DMS114 treated with DMSO at 0.1 percent for 48 hours (cell line): ENCODE measurements around the gene NUDT4.
"Not testable (repeated sequence)": the region's sequence is repeated elsewhere in the genome, so short reads cannot be mapped to it uniquely, and the experiment has no call there.

Source experiments
- DNase-seq: peaks from one replicate; lab custom pipeline; 2025; ENCODE audit not compliant: unreplicated experiment; lab: John Stamatoyannopoulos, UW

NUDT4 gene

DNA sequence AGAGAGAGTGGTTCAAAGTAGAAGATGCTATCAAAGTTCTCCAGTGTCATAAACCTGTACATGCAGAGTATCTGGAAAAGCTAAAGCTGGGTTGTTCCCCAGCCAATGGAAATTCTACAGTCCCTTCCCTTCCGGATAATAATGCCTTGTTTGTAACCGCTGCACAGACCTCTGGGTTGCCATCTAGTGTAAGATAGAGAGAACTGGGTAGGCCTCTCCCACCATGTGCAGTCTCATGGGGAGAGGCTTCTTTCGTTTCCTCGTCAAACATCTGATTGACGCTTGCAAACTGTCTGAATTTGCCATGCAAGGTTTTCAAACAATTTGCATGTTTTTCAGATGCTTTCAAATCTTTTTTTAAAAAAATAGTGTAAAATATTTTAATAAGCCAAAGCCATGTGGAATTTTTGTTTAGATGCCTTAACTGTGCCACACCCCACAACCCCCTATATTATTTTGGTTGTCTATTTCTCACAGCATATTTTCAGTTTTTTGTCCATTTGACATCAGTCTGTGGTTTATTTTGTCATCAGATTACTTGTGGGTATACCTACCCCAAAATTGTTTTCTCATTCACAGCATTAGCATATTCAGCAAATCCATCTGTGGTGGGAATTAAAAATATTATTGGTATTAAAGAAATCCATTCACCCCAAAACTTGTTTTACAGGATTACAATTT, 21.6 kb downstream of the NUDT4 start:
- not testable (repeated sequence) for DNase-seq

- no peak for DNase-seq
Measured at GRCh38 chr12:93402333-93403311, 24.9 kb downstream of the NUDT4 start.

- DNase-seq: no peak
Measured at GRCh38 chr12:93403988-93404803, 26.5 kb downstream of the NUDT4 start.

- no peak for DNase-seq
Measured at GRCh38 chr12:93404961-93405849, 27.5 kb downstream of the NUDT4 start.

GRCh38 chr12:93407054-93407962, 29.6 kb downstream of the NUDT4 start:
- no peak for DNase-seq

GRCh38 chr12:93407963-93408283, 30.2 kb downstream of the NUDT4 start:
- no peak for DNase-seq

DNA sequence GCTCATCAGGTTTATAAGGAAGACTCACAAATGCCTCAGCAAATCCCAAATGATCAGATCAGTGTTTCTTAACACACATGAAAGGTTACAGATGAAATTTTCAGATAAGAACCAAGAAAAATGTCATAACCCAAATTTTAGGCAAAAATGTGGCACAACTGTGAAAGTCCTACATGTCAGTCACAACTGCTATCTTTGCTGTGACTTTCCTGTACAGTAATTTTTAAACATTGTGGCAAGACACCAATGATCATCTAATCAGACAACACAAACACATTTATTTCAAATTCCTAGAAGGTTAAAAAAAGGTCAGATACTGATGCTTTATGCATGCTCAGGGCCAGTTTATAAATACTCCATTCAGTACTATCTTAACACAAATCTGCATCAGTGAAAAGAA, 31.1 kb downstream of the NUDT4 start:
- no peak for DNase-seq

- not testable (repeated sequence) for DNase-seq
Measured at GRCh38 chr12:93409343-93410187, 31.8 kb downstream of the NUDT4 start.

GRCh38 chr12:93411060-93411459, 33.3 kb downstream of the NUDT4 start:
- DNase-seq: not testable (repeated sequence)

DNA sequence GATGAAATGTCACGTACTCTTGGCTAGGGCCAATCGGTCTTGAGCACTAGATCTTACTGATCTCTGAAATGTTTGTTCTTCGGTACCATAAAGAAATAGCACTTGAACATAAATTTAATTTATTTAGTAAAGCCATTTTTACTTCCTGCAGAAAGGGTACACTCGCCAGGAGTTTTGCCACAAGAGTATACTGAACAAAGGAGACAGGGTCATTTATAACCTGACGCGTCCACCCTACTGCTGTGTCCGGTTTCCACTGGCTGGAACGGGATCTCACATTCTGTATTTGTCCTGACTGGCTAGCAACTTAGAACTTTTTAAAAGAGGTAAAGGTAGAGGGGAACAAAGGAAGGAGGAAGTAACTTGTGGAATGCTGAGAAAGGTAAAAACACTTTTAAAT, 34.7 kb downstream of the NUDT4 start:
- DNase-seq: not testable (repeated sequence)

- DNase-seq: no peak
Measured at GRCh38 chr12:93413064-93413463, 35.3 kb downstream of the NUDT4 start.

DNA sequence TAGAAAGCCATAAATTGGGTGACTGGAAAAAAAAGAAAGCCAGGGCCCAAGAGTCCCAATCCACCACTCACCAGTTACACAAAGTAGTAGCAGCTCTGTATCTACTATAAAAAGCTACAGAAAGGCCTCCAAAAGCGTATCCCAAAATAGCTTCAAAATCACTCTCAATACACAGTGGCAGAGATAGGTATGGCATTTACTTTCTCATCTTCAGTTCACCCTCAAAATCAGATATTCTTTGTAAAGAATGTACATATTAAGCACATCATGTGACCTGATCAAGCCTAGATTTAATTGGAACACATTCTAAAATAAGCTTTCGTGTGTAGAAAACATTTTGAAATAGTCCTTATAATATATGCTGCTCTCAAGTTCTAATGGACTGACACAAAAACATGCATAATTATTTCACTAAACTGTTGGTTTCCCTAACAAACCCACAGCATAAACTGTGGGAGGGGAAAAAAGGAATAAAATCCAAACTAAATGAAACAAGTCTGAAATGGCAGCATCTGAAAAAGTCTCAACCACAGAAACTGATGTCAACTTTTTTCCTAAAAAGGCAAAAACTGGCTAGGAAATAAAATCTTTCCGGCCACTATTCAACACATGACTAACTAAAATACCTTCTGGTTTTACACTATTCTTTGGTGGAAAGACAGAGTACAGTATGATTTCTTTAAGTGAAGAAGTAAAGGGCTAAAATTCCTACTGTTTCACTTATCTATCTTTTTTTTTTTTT, 38.2 kb downstream of the NUDT4 start:
- DNase-seq: no peak

- no peak for DNase-seq
Measured at GRCh38 chr12:93417967-93418480, 40.3 kb downstream of the NUDT4 start.

DNA sequence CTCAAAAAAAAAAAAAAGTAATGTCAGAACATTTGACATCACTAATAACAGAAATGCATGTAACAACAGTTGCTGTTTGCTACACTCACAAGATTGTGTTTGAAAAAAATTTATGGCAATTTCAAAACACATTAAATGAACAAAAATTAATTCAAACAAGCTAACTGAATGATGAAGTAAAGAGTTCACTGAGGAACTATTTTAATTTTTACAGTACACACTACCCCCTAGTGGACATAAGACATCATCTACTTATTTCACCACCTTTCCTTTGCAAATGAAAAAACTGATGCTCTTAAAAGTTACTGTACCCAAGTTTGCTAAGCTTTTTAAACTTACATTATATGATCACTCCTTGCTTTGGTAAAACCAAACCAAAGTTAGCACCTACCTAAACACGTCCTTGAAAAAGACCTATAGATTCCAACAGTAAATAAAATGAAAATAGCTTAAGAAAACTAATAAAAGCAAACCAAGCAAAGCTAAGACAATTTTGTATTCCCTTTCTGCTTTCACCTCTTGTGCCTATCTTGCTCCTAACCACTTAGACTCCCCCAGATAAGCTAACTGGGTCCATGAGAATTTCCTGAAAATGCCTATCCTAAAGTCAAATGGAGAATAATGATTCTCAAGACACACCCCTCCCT, 41.8 kb downstream of the NUDT4 start:
- peak; percentile 73 for DNase-seq

DNA sequence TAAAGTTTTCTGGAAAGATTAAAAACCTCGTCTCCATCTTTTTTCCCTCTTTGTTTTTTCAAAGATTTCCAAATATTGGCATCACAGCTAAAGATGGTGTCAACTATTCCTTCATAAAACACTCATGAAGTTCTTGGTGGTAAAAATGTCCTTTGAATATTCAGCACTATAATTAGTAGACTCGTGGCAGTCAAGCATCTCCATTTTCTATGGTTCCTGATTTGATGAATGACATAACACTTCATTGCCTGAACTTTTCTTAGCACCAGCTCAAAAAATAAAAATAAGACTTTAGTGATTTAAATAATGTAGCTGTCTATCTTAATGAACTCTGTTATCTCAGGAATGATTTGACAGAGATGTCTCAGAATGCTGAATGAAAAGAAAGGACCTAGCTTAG, 44.3 kb downstream of the NUDT4 start:
- no peak for DNase-seq

DNA sequence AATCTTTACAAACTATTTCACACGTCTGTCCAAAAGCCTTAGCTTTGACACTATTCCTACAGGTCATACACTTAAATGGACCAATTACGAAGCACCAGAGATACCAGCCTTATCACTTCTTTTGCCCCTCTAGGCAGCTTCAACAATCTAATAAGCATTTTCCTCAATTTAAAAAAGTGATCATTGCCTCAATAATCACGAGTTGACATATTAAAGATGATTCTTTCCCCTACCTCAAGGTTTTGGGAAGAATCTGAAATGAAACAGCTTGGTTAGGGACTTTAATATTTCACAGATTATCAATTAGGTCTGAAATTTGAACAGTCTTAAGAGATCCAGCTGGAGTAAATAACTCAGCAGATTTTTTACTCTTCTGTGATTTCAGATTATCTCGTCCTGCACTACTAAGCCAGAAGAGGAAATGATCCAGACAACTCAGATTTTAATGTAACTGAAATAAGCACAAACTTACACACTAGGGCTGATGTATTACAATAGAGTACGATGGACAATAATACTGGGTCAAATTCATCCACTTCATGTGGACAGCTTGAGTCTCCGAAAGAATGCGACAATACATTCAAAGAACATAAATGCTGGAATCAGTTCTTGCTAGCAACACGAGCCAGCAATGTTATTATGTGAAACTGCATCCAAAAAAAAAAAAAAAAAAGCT, 48.1 kb downstream of the NUDT4 start:
- no peak for DNase-seq

GRCh38 chr12:93426412-93426805, 48.7 kb downstream of the NUDT4 start:
- DNase-seq: no peak
